ENCODE results near the gene KMT2E. TPM values are rescaled to one million over a fixed set of nuclear protein-coding genes. Genes with fewer than 3 reads are reported as not detected.
A peak's percentile ranks its signal among the peaks of the same experiment; 100 is the strongest.

KMT2E gene
- total RNA-seq, 1 experiment from 2014 or later: 38.2 TPM

GRCh38 chr7:105009667-105010503 is 4.1 kb upstream of the KMT2E start:
- Histone ChIP-seq H2BK20ac (ENCODE audit: low read depth, low read length, poor library complexity, severe bottlenecking) (no peak overlapping the region), H3K9ac (ENCODE audit: extremely low read depth, insufficient read length, low read length) (peak overlapping the region; percentile 20), H4K20me1 (ENCODE audit: control insufficient read depth, insufficient read depth, insufficient read length) (no peaks in the 10 kb centered on the region), H3K79me1 (ENCODE audit: insufficient read depth, low read depth, low read length, poor library complexity, severe bottlenecking) (no peaks in the 10 kb centered on the region), H2BK120ac (ENCODE audit: low read depth, low read length, poor library complexity, severe bottlenecking) (no peak overlapping the region), H3K14ac (ENCODE audit: insufficient read depth, low read length) (no peak overlapping the region), H2BK5ac (ENCODE audit: insufficient read length, low read length) (no peak overlapping the region), H2BK12ac (ENCODE audit: insufficient read length, low read depth, low read length) (no peak overlapping the region), H3K4me2 (ENCODE audit: insufficient read depth, insufficient read length, low read length) (peak overlapping the region; percentile 74), H3T11ph (ENCODE audit: low read length) (no peak overlapping the region), H3K79me2 (ENCODE audit: insufficient read depth, low read length) (peaks cover 57% of the 10 kb centered on the region), H3K27me3 (ENCODE audit: insufficient read depth, low read length) (no peaks in the 10 kb centered on the region), H3K9me3 (ENCODE audit: control insufficient read depth, low read depth, low read length) (no peaks in the 10 kb centered on the region), H3K27ac (ENCODE audit: insufficient read length, low read depth, low read length) (no peak overlapping the region), H3K56ac (ENCODE audit: insufficient read length, low read depth, low read length) (no peak overlapping the region), H4K8ac (replicated peaks; ENCODE audit: insufficient read length, low read depth, low read length) (no peak overlapping the region), H4K91ac (ENCODE audit: insufficient read length, low read depth, low read length) (no peak overlapping the region), H2AK5ac (ENCODE audit: insufficient read length, low read length) (no peak overlapping the region), H3K23me2 (ENCODE audit: insufficient read length, low read depth, low read length, poor library complexity, severe bottlenecking) (peaks cover 4% of the 10 kb centered on the region), H3K23ac (ENCODE audit: insufficient read length, low read depth, low read length) (no peak overlapping the region), H2BK15ac (ENCODE audit: low read depth, low read length) (no peak overlapping the region), H3K4me1 (ENCODE audit: insufficient read depth, low read length) (no peaks in the 10 kb centered on the region; the same call in 1 of the 2 replicates), H3K18ac (ENCODE audit: insufficient read length, low read depth, low read length) (no peak overlapping the region), H4K5ac (ENCODE audit: insufficient read length, low read depth, low read length) (no peak overlapping the region), H3K4ac (ENCODE audit: low read depth, low read length) (no peak overlapping the region), H2AFZ (ENCODE audit: low read length) (no peak overlapping the region)
- no peak for DNase-seq
- Mint-ChIP-seq H3K4me3 (peak overlapping the region; percentile 99 to 100), H3K9me3 (peaks cover 2 to 6% of the 10 kb centered on the region in 2 experiments; a peak in 4 of 5 replicates), H3K4me1 (peaks cover 29 to 40% of the 10 kb centered on the region in 2 experiments), H3K27ac (peak overlapping the region; percentile 23 to 82 (median 66); a peak in 5 of 7 replicates), H3K36me3 (ENCODE audit: insufficient read depth in 1 of 3, low read depth in 3 of 3) (peaks cover 11 to 32% (median 32%) of the 10 kb centered on the region in 3 experiments), H3K27me3 (ENCODE audit: low read depth) (no peaks in the 10 kb centered on the region; the same call in 1 of the 2 replicates)
- no peak for TF ChIP-seq CTCF (conservative IDR thresholded peaks at IDR 0.05)
- no CpG with 5 or more reads among the region's 9 CpGs for WGBS (ENCODE audit: extremely low coverage, insufficient read length, low lambda C conversion rate)
